Neuronal stem cell (in vitro differentiated cells): ENCODE measurements around the gene LRIT2.

Source experiments
- DNase-seq: peaks from one replicate; pipeline ENCODE4 v3.0.0-alpha.2; 2013; ENCODE audit warnings: low spot score
- H2AFZ ChIP-seq: one replicate; pipeline ENCODE4 v1.6.1; 2013; ENCODE audit warnings: mild to moderate bottlenecking, low read length, inconsistent platforms
- H2AK5ac ChIP-seq: 2 replicates; pipeline ENCODE4 v1.6.1; 2013; ENCODE audit warnings: low read depth, mild to moderate bottlenecking, inconsistent platforms, low read length, moderate library complexity, mixed read lengths
- H2BK120ac ChIP-seq: 2 replicates; pipeline ENCODE4 v1.6.1; 2013; ENCODE audit warnings: low read depth, mild to moderate bottlenecking, inconsistent platforms, low read length, moderate library complexity, mixed read lengths
- H2BK12ac ChIP-seq: one replicate; pipeline ENCODE4 v1.6.1; 2013; ENCODE audit warnings: low read length, inconsistent platforms
- H2BK15ac ChIP-seq: 2 replicates; pipeline ENCODE4 v1.6.1; 2013; ENCODE audit warnings: mild to moderate bottlenecking, low read length, inconsistent platforms, mixed read lengths
- H2BK5ac ChIP-seq: one replicate; pipeline ENCODE4 v1.6.1; 2013; ENCODE audit warnings: inconsistent platforms, mild to moderate bottlenecking, low read length, moderate library complexity
- H3K14ac ChIP-seq: one replicate; pipeline ENCODE4 v1.6.1; 2013; ENCODE audit warnings: low read length, inconsistent platforms
- H3K18ac ChIP-seq: 2 replicates; pipeline ENCODE4 v1.6.1; 2013; ENCODE audit warnings: low read length, inconsistent platforms
- H3K23ac ChIP-seq: 2 replicates; pipeline ENCODE4 v1.6.1; 2013; ENCODE audit warnings: low read depth, mild to moderate bottlenecking, mixed read lengths, low read length, inconsistent platforms; ENCODE audit not compliant: poor library complexity
- H3K27ac ChIP-seq: replicated peaks from 3 replicates; pipeline ENCODE4 v1.5.1; 2013; ENCODE audit warnings: low read length, inconsistent platforms
- H3K27me3 ChIP-seq, 3 experiments: 2 replicates each; pipeline ENCODE4 v1.6.1; 2013; ENCODE audit warnings: low read length in 3 of 3, mild to moderate bottlenecking in 2 of 3, inconsistent platforms in 1 of 3, low read depth in 1 of 3, mixed read lengths in 1 of 3, moderate library complexity in 1 of 3; ENCODE audit not compliant: control insufficient read depth in 3 of 3, insufficient read depth in 3 of 3
- H3K36me3 ChIP-seq, 2 donors: replicated peaks in 1 of 2; 2 replicates each; pipeline ENCODE4 v1.6.1; 2013; ENCODE audit warnings: low read length in 2 of 2; ENCODE audit not compliant: control insufficient read depth in 2 of 2, insufficient read depth in 2 of 2
- H3K4ac ChIP-seq: 2 replicates; pipeline ENCODE4 v1.6.1; 2013; ENCODE audit warnings: inconsistent platforms, mild to moderate bottlenecking, low read length, moderate library complexity
- H3K4me1 ChIP-seq, 2 donors: 1 replicate in 1 of 2; 2 replicates in 1 of 2; pipeline ENCODE4 v1.6.1; 2013; ENCODE audit warnings: low read length in 2 of 2, low read depth in 1 of 2; ENCODE audit not compliant: control insufficient read depth in 2 of 2, insufficient read depth in 1 of 2
- H3K4me2 ChIP-seq: one replicate; pipeline ENCODE4 v1.6.1; 2013; ENCODE audit warnings: mild to moderate bottlenecking, low read length, inconsistent platforms; ENCODE audit not compliant: insufficient read depth, poor library complexity, severe bottlenecking
- H3K4me3 ChIP-seq, 2 donors: 2 replicates each; pipeline ENCODE4 v1.5.1; 2013; ENCODE audit warnings: low read length in 2 of 2, mild to moderate bottlenecking in 2 of 2, inconsistent platforms in 1 of 2, moderate library complexity in 1 of 2
- H3K79me1 ChIP-seq: one replicate; pipeline ENCODE4 v1.6.1; 2013; ENCODE audit warnings: low read depth, mild to moderate bottlenecking, inconsistent platforms, low read length, moderate library complexity
- H3K9ac ChIP-seq: one replicate; pipeline ENCODE4 v1.6.1; 2013; ENCODE audit warnings: mild to moderate bottlenecking, low read depth, low read length, inconsistent platforms; ENCODE audit not compliant: poor library complexity
- H3K9me3 ChIP-seq, 2 donors: replicated peaks in 1 of 2; 2 replicates each; pipeline versions ENCODE3 to v1.6.1; 2013; ENCODE audit warnings: low read length in 2 of 2, mild to moderate bottlenecking in 2 of 2, inconsistent platforms in 1 of 2, low read depth in 1 of 2, mixed read lengths in 1 of 2, moderate library complexity in 1 of 2; ENCODE audit not compliant: control insufficient read depth in 2 of 2, insufficient read depth in 1 of 2
- H4K8ac ChIP-seq: one replicate; pipeline ENCODE4 v1.6.1; 2013; ENCODE audit warnings: low read depth, mild to moderate bottlenecking, inconsistent platforms, low read length, moderate library complexity
- H4K91ac ChIP-seq: one replicate; pipeline ENCODE4 v1.6.1; 2013; ENCODE audit warnings: low read length, low read depth, mild to moderate bottlenecking, inconsistent platforms; ENCODE audit not compliant: poor library complexity
- WGBS, 2 donors: extraction: QIAGEN DNeasy Blood & Tissue Kit; methylation state at CpG; one replicate each; pipeline ENCODE4 v1.1.7; 2013; ENCODE audit warnings: missing lambda C conversion rate in 2 of 2, mixed read lengths in 1 of 2; ENCODE audit not compliant: insufficient read length in 2 of 2, insufficient replicate concordance in 1 of 2; ENCODE audit errors: extremely low coverage in 2 of 2; 5-methylcytosine and 5-hydroxymethylcytosine counted together

The LRIT2 gene

DNA sequence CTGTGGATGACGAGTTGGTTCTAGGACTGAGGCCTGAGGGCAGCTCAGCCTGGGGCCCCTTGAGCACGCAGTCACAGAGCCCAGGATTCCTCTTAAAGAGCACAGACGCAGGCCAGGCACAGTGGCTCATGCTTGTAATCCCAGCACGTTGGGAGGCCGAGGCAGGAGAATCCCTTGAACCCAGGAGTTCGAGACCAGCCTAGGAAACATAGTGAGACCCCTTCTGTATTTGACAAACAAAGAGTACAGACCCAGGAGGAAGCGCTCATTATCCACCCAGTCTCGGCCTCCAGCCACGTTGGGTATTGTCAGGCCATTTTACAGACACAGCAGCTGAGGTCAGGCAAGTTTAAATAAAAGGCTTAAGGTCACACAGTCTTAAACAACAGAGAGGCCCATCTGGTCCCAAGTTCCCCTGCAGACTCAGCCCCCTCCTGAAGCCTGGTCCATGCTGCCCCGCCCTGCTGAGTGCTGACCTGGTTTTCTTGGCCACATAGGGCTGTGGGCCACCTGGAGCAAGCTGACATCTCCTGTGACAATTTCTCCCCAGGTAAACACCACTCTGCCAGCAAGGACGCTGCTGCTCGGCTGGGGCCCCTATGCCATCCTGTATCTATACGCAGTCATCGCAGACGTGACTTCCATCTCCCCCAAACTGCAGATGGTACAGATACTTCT lies 32.1 kb upstream of the LRIT2 start:
- peak overlapping the region; percentile 54 for H3K18ac ChIP-seq
- H3K79me1 ChIP-seq: no peaks in the 10 kb centered on the region
- H4K8ac ChIP-seq: no peak overlapping the region
- H3K27me3 ChIP-seq: peaks cover 0 to 19% (median 3%) of the 10 kb centered on the region in 3 experiments
- H3K4ac ChIP-seq: no peak overlapping the region
- H3K23ac ChIP-seq: peak overlapping the region; percentile 8
- H3K14ac ChIP-seq: no peak overlapping the region
- H2BK120ac ChIP-seq: no peak overlapping the region
- peak overlapping the region; percentile 16 for H2BK5ac ChIP-seq
- H3K9ac ChIP-seq: no peak overlapping the region
- no peak overlapping the region for H2AFZ ChIP-seq
- no peak overlapping the region for H2BK12ac ChIP-seq
- DNase-seq: no peak
- WGBS, 2 donors: no CpG with 5 or more reads among the region's 15 CpGs
- H3K9me3 ChIP-seq: no peaks in the 10 kb centered on the region
- no peaks in the 10 kb centered on the region for H3K36me3 ChIP-seq
- no peak overlapping the region for H2AK5ac ChIP-seq
- H3K4me2 ChIP-seq: no peak overlapping the region
- H4K91ac ChIP-seq: no peak overlapping the region
- no peak overlapping the region for H3K4me3 ChIP-seq
- H2BK15ac ChIP-seq: no peak overlapping the region
- peaks cover 0 to 2% of the 10 kb centered on the region in 2 donors for H3K4me1 ChIP-seq
- no peak overlapping the region for H3K27ac ChIP-seq

DNA sequence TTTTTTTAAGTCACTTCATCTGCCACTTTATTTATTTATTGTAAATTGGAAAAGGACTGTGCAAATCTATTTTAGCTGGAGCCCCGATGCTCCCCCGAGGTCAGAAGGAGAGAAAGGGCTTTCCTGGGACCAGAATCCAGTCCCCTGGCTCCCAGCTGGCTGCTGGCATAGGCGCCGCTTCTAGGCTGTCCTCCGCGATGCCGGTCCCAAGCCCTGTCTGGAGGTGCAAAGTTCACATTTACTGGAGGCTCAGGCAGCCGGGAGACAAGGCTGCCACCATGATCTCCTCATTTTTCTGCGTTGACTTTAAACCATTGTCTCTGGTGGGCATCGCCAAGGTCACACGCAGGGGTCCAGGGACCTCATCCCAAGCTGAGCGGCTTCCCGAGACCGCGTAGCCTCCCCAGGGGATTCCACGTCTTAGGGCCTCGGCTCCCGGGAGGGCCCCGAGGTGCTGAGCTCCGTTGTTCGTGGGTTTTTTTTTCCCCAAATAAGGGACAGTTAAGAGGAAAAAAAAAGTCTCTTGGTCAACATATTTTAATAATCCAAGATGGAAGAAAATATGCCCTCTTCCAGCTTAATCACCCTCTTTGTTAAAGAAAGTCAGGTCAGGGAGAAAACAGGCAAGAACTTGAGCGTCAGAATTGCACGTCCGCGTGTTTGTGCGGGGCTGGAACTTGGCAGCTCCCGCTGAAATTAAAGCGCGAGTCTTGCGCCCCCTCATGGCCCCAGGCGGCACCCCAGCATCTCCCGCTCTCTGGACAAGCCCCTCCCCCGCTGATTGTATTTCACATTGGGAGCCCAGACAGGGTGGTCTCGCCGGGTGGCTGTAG lies 31.4 kb upstream of the LRIT2 start:
- Histone ChIP-seq H3K9ac (no peak overlapping the region), H4K8ac (no peak overlapping the region), H3K18ac (peak overlapping the region; percentile 88), H3K9me3 (no peaks in the 10 kb centered on the region), H2BK12ac (peak overlapping the region; percentile 33), H3K14ac (no peak overlapping the region), H3K79me1 (no peaks in the 10 kb centered on the region), H3K36me3 (no peaks in the 10 kb centered on the region), H3K27ac (no peak overlapping the region), H3K4me1 (peaks cover 0 to 2% of the 10 kb centered on the region in 2 donors), H3K4me3 (no peak overlapping the region), H4K91ac (no peak overlapping the region), H3K4ac (no peak overlapping the region), H2BK15ac (peak overlapping the region; percentile 19), H2BK120ac (no peak overlapping the region), H2BK5ac (no peak overlapping the region), H3K4me2 (no peak overlapping the region), H3K27me3 (peaks cover 0 to 14% (median 3%) of the 10 kb centered on the region in 3 experiments), H2AK5ac (no peak overlapping the region), H3K23ac (peak overlapping the region; percentile 8), H2AFZ (no peak overlapping the region)
- no CpG with 5 or more reads among the region's 35 CpGs for WGBS, 2 donors
- DNase-seq: peak; percentile 52

DNA sequence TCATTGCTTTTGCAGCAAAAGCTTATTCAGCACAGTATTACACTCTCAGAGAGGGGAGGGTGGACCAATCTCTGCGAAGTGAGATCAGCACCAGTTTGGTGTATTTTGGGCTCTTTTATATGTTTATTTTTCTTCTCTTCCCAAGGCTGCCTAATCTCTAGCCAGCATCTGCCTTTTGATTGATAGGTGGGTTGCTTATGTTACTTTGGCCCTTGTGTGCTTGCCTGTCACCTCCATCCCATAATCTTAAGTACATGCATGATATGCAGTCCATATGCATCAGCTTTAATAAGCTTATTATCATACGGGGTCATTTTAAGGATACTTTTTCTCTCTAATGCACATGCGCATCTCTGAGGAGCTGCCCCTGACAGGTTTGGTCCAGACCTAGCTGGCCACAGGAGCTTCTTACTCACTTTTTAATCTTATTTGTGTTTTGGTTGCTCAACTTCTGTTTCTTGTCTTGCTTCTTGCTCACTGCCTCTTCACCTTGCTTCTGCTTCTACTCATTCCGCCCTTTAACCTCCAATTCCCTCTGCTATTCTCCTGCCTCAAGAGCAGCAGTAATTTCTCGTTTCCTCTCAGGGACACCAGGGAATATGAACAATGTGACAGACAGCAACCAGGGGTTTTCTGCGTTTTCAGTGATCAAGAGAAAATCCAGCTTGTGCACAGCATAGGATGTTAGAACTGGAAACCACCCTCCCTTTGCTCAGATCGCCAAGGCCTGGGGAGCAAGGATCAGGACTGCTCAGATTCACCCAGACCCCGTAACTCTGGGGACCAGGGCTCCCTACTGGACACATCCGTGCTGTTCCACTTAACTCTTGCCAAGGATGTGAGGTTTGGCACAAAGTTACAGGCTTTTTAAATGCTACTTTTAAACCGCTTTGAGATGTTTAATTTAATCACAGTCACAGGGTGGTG lies 29.5 kb upstream of the LRIT2 start:
- H3K4ac ChIP-seq: no peak overlapping the region
- no peaks in the 10 kb centered on the region for H3K9me3 ChIP-seq
- peaks cover 0 to 6% (median 3%) of the 10 kb centered on the region in 3 experiments for H3K27me3 ChIP-seq
- H2AK5ac ChIP-seq: no peak overlapping the region
- no peak overlapping the region for H3K23ac ChIP-seq
- DNase-seq: no peak
- H2BK5ac ChIP-seq: no peak overlapping the region
- no peaks in the 10 kb centered on the region for H3K36me3 ChIP-seq
- H2BK120ac ChIP-seq: no peak overlapping the region
- H3K14ac ChIP-seq: no peak overlapping the region
- no peak overlapping the region for H3K18ac ChIP-seq
- H3K4me2 ChIP-seq: no peak overlapping the region
- H3K79me1 ChIP-seq: no peaks in the 10 kb centered on the region
- H4K8ac ChIP-seq: no peak overlapping the region
- no CpG with 5 or more reads among the region's 10 CpGs for WGBS, 2 donors
- no peak overlapping the region for H4K91ac ChIP-seq
- no peak overlapping the region for H3K9ac ChIP-seq
- H2AFZ ChIP-seq: peak overlapping the region; percentile 75
- H3K27ac ChIP-seq: no peak overlapping the region
- no peak overlapping the region for H3K4me3 ChIP-seq
- H2BK12ac ChIP-seq: no peak overlapping the region
- H2BK15ac ChIP-seq: no peak overlapping the region
- peaks cover 0 to 2% of the 10 kb centered on the region in 2 donors for H3K4me1 ChIP-seq
